Measurements from ENCODE around the gene PPIP5K1.
"Not testable (repeated sequence)": the region's sequence is repeated elsewhere in the genome, so short reads cannot be mapped to it uniquely, and the experiment has no call there.

DNA sequence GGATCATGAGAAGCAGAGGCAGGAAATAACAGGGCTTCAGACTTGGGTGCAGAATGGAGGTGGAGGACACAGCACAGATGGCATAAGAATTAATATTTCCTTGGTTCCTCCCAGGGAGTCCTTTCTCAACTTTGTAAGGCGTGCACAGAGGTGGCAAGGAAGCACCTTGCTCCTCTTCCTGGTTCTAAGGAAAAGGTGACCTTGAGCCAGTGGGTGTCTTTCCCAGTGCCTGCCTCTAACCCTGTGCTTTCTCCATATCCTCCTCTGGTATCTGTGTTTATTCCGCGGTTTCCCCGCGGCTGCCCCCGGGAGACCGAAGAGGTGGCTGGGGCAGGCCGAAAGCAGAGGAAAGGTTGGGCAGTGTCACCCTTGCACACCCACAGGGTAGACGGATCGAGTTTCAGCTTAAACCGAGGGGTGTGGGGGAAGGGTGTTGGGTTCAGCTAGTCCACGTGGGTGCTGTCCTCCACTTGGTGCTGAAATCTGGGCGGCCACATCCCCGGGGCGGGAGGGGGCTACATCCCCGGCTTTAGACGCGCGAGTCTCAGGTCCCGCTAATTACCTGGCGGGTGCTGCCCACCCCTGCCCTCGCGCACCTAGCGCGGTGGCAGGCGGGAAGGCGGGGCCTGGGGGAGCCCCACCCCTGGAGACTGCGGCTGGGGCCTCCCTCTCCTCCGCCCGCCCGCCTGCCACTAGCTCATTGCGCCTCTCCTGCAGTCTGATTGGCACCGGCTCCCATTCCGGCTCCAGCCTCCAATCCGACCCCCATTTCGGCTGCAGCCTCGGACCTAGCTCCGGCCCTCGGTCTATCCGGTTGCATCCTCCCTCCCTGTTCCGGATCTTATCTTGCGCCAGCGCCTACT, 3.6 kb upstream of the PPIP5K1 start, which contains the start of gene CKMT1B:
- TF ChIP-seq, protein P1, sequence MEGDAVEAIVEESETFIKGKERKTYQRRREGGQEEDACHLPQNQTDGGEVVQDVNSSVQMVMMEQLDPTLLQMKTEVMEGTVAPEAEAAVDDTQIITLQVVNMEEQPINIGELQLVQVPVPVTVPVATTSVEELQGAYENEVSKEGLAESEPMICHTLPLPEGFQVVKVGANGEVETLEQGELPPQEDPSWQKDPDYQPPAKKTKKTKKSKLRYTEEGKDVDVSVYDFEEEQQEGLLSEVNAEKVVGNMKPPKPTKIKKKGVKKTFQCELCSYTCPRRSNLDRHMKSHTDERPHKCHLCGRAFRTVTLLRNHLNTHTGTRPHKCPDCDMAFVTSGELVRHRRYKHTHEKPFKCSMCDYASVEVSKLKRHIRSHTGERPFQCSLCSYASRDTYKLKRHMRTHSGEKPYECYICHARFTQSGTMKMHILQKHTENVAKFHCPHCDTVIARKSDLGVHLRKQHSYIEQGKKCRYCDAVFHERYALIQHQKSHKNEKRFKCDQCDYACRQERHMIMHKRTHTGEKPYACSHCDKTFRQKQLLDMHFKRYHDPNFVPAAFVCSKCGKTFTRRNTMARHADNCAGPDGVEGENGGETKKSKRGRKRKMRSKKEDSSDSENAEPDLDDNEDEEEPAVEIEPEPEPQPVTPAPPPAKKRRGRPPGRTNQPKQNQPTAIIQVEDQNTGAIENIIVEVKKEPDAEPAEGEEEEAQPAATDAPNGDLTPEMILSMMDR (IDR thresholded peaks at IDR 0.05), result not testable (repeated sequence)
- not testable (repeated sequence) for TF ChIP-seq EP300 (IDR thresholded peaks at IDR 0.05)

Measured in tibial nerve (tissue), 4 donors.